CD4-positive, alpha-beta T cell treated with Interleukin-6 at 100 ng/mL for 8 hours (primary cell): ENCODE data around the gene REM2.

Source experiments
- DNase-seq: peaks from one replicate; pipeline ENCODE4 v3.0.0-alpha.2; 2020; ENCODE audit warnings: mixed read lengths, low spot score

REM2 gene

DNA sequence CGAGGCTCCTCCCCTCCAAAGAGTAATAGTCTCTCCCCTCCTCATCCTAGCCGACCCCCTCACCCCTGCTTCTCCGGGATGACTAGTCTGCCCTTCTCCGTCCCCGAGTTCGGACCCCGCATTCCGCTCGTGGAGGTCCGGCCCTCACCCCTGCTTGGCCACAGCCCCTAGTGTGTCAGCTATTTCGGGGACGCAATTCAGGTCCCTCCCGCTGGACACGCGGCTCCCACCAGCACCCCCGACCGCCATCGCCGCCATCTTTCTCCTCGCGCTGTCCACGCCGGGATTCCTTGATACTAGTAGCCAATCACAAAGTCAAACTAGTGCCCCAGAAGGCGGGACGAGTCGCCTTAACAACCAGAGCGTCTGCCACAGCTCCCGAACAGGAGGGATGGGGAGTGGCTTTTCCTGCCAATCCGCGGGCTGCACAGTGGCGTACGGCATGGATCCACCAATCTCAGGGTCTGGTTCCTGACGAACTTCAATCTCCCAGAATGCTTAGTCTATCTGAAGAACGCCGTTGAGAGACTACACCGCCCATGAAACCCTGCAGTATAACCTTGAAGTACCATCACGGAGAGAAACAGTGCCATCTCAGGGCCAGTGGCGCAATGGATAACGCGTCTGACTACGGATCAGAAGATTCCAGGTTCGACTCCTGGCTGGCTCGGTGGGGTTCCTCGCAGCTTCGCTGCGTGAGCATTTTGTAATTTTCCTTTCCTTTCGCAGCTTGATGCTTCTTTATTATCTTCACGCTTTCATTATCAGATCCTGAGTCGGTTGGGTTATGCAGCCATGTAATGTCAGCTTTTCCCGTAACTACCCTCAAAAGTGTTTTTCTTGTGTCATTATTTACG is 46.3 kb downstream of the REM2 start, which contains the start of gene PRMT5:
Gene PRMT5, minus strand, starts transcription at position 273 of the 857 bp plus-strand sequence. Its CDS starts 15 bp downstream, at position 258.
- DNase-seq: peak; percentile 99

DNA sequence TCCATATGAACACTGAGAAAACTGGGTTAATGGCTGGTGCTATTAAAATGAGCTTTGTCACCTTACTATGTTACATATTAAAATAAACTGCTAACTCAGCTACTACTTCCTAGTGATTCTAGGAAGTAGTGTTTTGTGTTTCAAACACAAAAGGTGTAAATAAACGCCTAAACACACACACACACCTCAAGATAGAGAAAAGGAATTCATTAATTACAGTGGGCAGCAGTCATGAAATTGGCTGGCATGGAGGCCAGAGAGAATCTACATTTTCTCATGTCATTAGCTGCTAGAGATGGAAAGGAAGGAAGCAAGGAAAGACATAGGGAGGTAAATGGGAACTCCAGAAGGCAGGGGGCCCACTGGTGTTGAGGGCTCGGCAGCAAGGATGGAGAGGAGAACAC is 46.9 kb downstream of the REM2 start:
- DNase-seq: no peak

DNA sequence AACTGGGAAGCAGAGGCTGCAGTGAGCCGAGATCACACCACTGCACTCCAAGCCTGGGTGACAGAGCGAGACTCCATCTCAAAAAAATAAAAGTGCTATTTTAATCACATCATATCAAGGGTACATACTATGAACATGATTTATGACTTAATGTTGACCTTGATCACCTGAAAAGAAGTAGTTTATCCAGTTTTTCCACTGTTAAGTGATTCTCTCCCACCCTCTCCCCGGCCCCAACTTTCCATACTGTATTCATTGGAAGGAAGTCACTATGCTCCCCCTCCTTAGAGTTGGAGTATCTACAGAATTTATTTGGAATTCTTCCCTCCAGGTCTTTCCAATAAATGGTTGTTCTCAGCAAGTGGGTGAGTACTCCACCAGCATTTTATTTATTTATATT is 49.1 kb downstream of the REM2 start:
- DNase-seq: no peak

DNA sequence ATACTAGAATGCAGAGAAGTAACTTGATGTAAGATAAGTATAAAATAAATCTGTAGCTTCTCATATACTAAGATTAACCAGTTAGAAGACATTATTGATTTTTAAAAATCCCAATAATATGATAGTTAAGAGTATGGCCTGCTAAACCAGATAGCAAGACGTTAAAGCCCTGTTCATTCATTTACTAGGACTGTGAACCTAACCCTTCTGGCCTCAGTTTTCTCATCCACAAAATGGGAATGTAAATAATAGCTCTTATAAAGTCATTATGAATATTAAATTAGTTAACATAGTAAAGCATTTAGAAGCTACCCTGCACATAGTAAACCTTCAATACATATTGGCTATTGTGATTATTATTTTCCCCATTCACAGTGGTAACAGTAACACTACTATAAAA is 52.1 kb downstream of the REM2 start:
- no peak for DNase-seq
